ENCODE measurements around the gene MARK2.
A peak's percentile ranks its signal among the peaks of the same experiment; 100 is the strongest.

Gene MARK2

GRCh38 chr11:63826471-63827190 is 12.3 kb upstream of the MARK2 start:
- no peak overlapping the region for H3K4me3 ChIP-seq (ENCODE audit: control insufficient read depth in 1 of 7, extremely low read depth in 1 of 7, insufficient read depth in 4 of 7, low read depth in 2 of 7, low read length in 6 of 7)
- CTCF ChIA-PET = interaction anchor here (0.9 to 4.1 kb wide), 3 partner anchors 11 to 119 kb away, joined by 3 to 17 read pairs (median 15); no protein-coding TSS in a partner anchor
- peaks cover 3 to 62% (median 48%) of the 10 kb centered on the region in 4 experiments for H3K36me3 ChIP-seq (ENCODE audit: control insufficient read depth in 4 of 4, insufficient read depth in 4 of 4, low read length in 3 of 4)
- no peak for DNase-seq
- no peaks in the 10 kb centered on the region for H3K27me3 ChIP-seq (replicated peaks in 2 of 5; ENCODE audit: control insufficient read depth in 4 of 5, insufficient read depth in 5 of 5, low read length in 4 of 5)
- WGBS (ENCODE audit: insufficient coverage) = 98% methylated on average over 13 of the region's 17 CpGs
- POLR2A ChIA-PET = no interaction called here
- H3K27ac ChIP-seq (ENCODE audit: insufficient read depth in 1 of 2, low read depth in 1 of 2, low read length in 2 of 2, poor library complexity in 1 of 2, severe bottlenecking in 2 of 2) = no peak overlapping the region
- no peaks in the 10 kb centered on the region for H3K9me3 ChIP-seq (ENCODE audit: control extremely low read depth in 1 of 5, control insufficient read depth in 4 of 5, insufficient read depth in 2 of 5, low read depth in 1 of 5, low read length in 4 of 5)
- H3K4me1 ChIP-seq (ENCODE audit: control extremely low read depth in 1 of 4, control insufficient read depth in 4 of 4, insufficient read depth in 4 of 4, low read length in 3 of 4) = no peaks in the 10 kb centered on the region

GRCh38 chr11:63829823-63830489 is 9.0 kb upstream of the MARK2 start:
- no peaks in the 10 kb centered on the region for H3K9me3 ChIP-seq (ENCODE audit: control extremely low read depth in 1 of 5, control insufficient read depth in 4 of 5, insufficient read depth in 2 of 5, low read depth in 1 of 5, low read length in 4 of 5)
- no peak overlapping the region for H3K4me3 ChIP-seq (ENCODE audit: control insufficient read depth in 1 of 7, extremely low read depth in 1 of 7, insufficient read depth in 4 of 7, low read depth in 2 of 7, low read length in 6 of 7)
- H3K27me3 ChIP-seq (replicated peaks in 2 of 5; ENCODE audit: control insufficient read depth in 4 of 5, insufficient read depth in 5 of 5, low read length in 4 of 5) = no peaks in the 10 kb centered on the region
- POLR2A ChIA-PET = interaction anchor here (0.6 kb wide), 1 partner anchor 441 kb away, joined by 3 read pairs; no protein-coding TSS in a partner anchor
- H3K4me1 ChIP-seq (ENCODE audit: control extremely low read depth in 1 of 4, control insufficient read depth in 4 of 4, insufficient read depth in 4 of 4, low read length in 3 of 4) = peaks cover 0 to 4% (median 1%) of the 10 kb centered on the region in 4 experiments
- CTCF ChIA-PET = interaction anchor here (0.7 to 12.9 kb wide), 6 partner anchors 9 to 114 kb away, joined by 3 to 176 read pairs (median 4); partner anchors contain the start of gene MARK2
- no peak overlapping the region for H3K27ac ChIP-seq (ENCODE audit: insufficient read depth in 1 of 2, low read depth in 1 of 2, low read length in 2 of 2, poor library complexity in 1 of 2, severe bottlenecking in 2 of 2)
- 82% methylated on average over 5 of the region's 8 CpGs for WGBS (ENCODE audit: insufficient coverage)
- DNase-seq = peak; percentile 47 to 71 (median 70)
- H3K36me3 ChIP-seq (ENCODE audit: control insufficient read depth in 4 of 4, insufficient read depth in 4 of 4, low read length in 3 of 4) = peaks cover 0 to 34% (median 24%) of the 10 kb centered on the region in 4 experiments

- H3K27ac ChIP-seq (ENCODE audit: insufficient read depth in 1 of 2, low read depth in 1 of 2, low read length in 2 of 2, poor library complexity in 1 of 2, severe bottlenecking in 2 of 2) = no peak overlapping the region
- POLR2A ChIA-PET = no interaction called here
- no peak overlapping the region for H3K4me3 ChIP-seq (ENCODE audit: control insufficient read depth in 1 of 7, extremely low read depth in 1 of 7, insufficient read depth in 4 of 7, low read depth in 2 of 7, low read length in 6 of 7)
- 93% methylated on average over 6 of the region's 7 CpGs for whole genome bisulfite sequencing (ENCODE audit: insufficient coverage)
- no peaks in the 10 kb centered on the region for H3K27me3 ChIP-seq (replicated peaks in 2 of 5; ENCODE audit: control insufficient read depth in 4 of 5, insufficient read depth in 5 of 5, low read length in 4 of 5)
- CTCF ChIA-PET = interaction anchor here (1.1 to 12.9 kb wide), 8 partner anchors 23 to 114 kb away, joined by 3 to 176 read pairs (median 4); no protein-coding TSS in a partner anchor
- H3K9me3 ChIP-seq (ENCODE audit: control extremely low read depth in 1 of 5, control insufficient read depth in 4 of 5, insufficient read depth in 2 of 5, low read depth in 1 of 5, low read length in 4 of 5) = no peaks in the 10 kb centered on the region
- H3K36me3 ChIP-seq (ENCODE audit: control insufficient read depth in 4 of 4, insufficient read depth in 4 of 4, low read length in 3 of 4) = peaks cover 0 to 20% (median 11%) of the 10 kb centered on the region in 4 experiments
- H3K4me1 ChIP-seq (ENCODE audit: control extremely low read depth in 1 of 4, control insufficient read depth in 4 of 4, insufficient read depth in 4 of 4, low read length in 3 of 4) = peaks cover 0 to 4% (median 1%) of the 10 kb centered on the region in 4 experiments
- no peak for DNase-seq
Observed at GRCh38 chr11:63831326-63831725, 7.6 kb upstream of the MARK2 start.

- H3K27me3 ChIP-seq (replicated peaks in 2 of 5; ENCODE audit: control insufficient read depth in 4 of 5, insufficient read depth in 5 of 5, low read length in 4 of 5) = no peaks in the 10 kb centered on the region
- peaks cover under 1 to 4% (median 2%) of the 10 kb centered on the region in 4 experiments for H3K4me1 ChIP-seq (ENCODE audit: control extremely low read depth in 1 of 4, control insufficient read depth in 4 of 4, insufficient read depth in 4 of 4, low read length in 3 of 4)
- no peak overlapping the region for H3K27ac ChIP-seq (ENCODE audit: insufficient read depth in 1 of 2, low read depth in 1 of 2, low read length in 2 of 2, poor library complexity in 1 of 2, severe bottlenecking in 2 of 2)
- H3K4me3 ChIP-seq (ENCODE audit: control insufficient read depth in 1 of 7, extremely low read depth in 1 of 7, insufficient read depth in 4 of 7, low read depth in 2 of 7, low read length in 6 of 7) = no peak overlapping the region
- peak in 2 of 3 donors; percentile 59 to 64 for DNase-seq
- H3K36me3 ChIP-seq (ENCODE audit: control insufficient read depth in 4 of 4, insufficient read depth in 4 of 4, low read length in 3 of 4) = peaks cover 0 to 11% (median 3%) of the 10 kb centered on the region in 4 experiments
- WGBS (ENCODE audit: insufficient coverage) = no CpG with 5 or more reads among the region's 2 CpGs
- no peaks in the 10 kb centered on the region for H3K9me3 ChIP-seq (ENCODE audit: control extremely low read depth in 1 of 5, control insufficient read depth in 4 of 5, insufficient read depth in 2 of 5, low read depth in 1 of 5, low read length in 4 of 5)
- CTCF ChIA-PET = interaction anchor here (1.3 to 12.9 kb wide), 8 partner anchors 24 to 111 kb away, joined by 3 to 176 read pairs (median 4); partner anchors contain the start of gene ZFTA
- POLR2A ChIA-PET = no interaction called here
Observed at GRCh38 chr11:63832336-63832735, 6.6 kb upstream of the MARK2 start.

- 80% methylated on average over 1 of the region's 2 CpGs for WGBS (ENCODE audit: insufficient coverage)
- H3K27ac ChIP-seq (ENCODE audit: insufficient read depth in 1 of 2, low read depth in 1 of 2, low read length in 2 of 2, poor library complexity in 1 of 2, severe bottlenecking in 2 of 2) = no peak overlapping the region
- H3K4me1 ChIP-seq (ENCODE audit: control extremely low read depth in 1 of 4, control insufficient read depth in 4 of 4, insufficient read depth in 4 of 4, low read length in 3 of 4) = peaks cover 6 to 11% (median 9%) of the 10 kb centered on the region in 4 experiments
- H3K27me3 ChIP-seq (replicated peaks in 2 of 5; ENCODE audit: control insufficient read depth in 4 of 5, insufficient read depth in 5 of 5, low read length in 4 of 5) = no peaks in the 10 kb centered on the region
- no peak overlapping the region for H3K4me3 ChIP-seq (ENCODE audit: control insufficient read depth in 1 of 7, extremely low read depth in 1 of 7, insufficient read depth in 4 of 7, low read depth in 2 of 7, low read length in 6 of 7)
- CTCF ChIA-PET = interaction anchor here (1.4 to 12.9 kb wide), 10 partner anchors 12 to 114 kb away, joined by 3 to 176 read pairs (median 6); partner anchors contain the start of gene ZFTA
- POLR2A ChIA-PET = no interaction called here
- H3K9me3 ChIP-seq (ENCODE audit: control extremely low read depth in 1 of 5, control insufficient read depth in 4 of 5, insufficient read depth in 2 of 5, low read depth in 1 of 5, low read length in 4 of 5) = no peaks in the 10 kb centered on the region
- peaks cover 0 to 6% (median 1%) of the 10 kb centered on the region in 4 experiments for H3K36me3 ChIP-seq (ENCODE audit: control insufficient read depth in 4 of 4, insufficient read depth in 4 of 4, low read length in 3 of 4)
- DNase-seq = no peak
Observed at GRCh38 chr11:63833048-63833447, 5.9 kb upstream of the MARK2 start.

- H3K4me1 ChIP-seq (ENCODE audit: control extremely low read depth in 1 of 4, control insufficient read depth in 4 of 4, insufficient read depth in 4 of 4, low read length in 3 of 4) = peaks cover 7 to 18% (median 15%) of the 10 kb centered on the region in 4 experiments
- no peak overlapping the region for H3K4me3 ChIP-seq (ENCODE audit: control insufficient read depth in 1 of 7, extremely low read depth in 1 of 7, insufficient read depth in 4 of 7, low read depth in 2 of 7, low read length in 6 of 7)
- H3K36me3 ChIP-seq (ENCODE audit: control insufficient read depth in 4 of 4, insufficient read depth in 4 of 4, low read length in 3 of 4) = no peaks in the 10 kb centered on the region
- POLR2A ChIA-PET = interaction anchor here (0.7 kb wide), 1 partner anchor 10 kb away, joined by 3 read pairs; no protein-coding TSS in a partner anchor
- no peak overlapping the region for H3K27ac ChIP-seq (ENCODE audit: insufficient read depth in 1 of 2, low read depth in 1 of 2, low read length in 2 of 2, poor library complexity in 1 of 2, severe bottlenecking in 2 of 2)
- no peak for DNase-seq
- WGBS (ENCODE audit: insufficient coverage) = 98% methylated on average over 12 of the region's 12 CpGs
- CTCF ChIA-PET = interaction anchor here (0.6 to 12.9 kb wide), 9 partner anchors 13 to 113 kb away, joined by 3 to 176 read pairs (median 6); partner anchors contain the start of gene RCOR2
- H3K27me3 ChIP-seq (replicated peaks in 2 of 5; ENCODE audit: control insufficient read depth in 4 of 5, insufficient read depth in 5 of 5, low read length in 4 of 5) = no peaks in the 10 kb centered on the region
- H3K9me3 ChIP-seq (ENCODE audit: control extremely low read depth in 1 of 5, control insufficient read depth in 4 of 5, insufficient read depth in 2 of 5, low read depth in 1 of 5, low read length in 4 of 5) = no peaks in the 10 kb centered on the region
Observed at GRCh38 chr11:63834535-63835157, 4.3 kb upstream of the MARK2 start.
